OCI-M2 (cell line): Measurements from ENCODE around the gene BRS3.
"Not testable (repeated sequence)": the region's sequence is repeated elsewhere in the genome, so short reads cannot be mapped to it uniquely, and the experiment has no call there.

Experiments used
- DNase-seq: peaks from one replicate; lab custom pipeline; 2025; ENCODE audit not compliant: unreplicated experiment; lab: John Stamatoyannopoulos, UW

Gene BRS3

DNA sequence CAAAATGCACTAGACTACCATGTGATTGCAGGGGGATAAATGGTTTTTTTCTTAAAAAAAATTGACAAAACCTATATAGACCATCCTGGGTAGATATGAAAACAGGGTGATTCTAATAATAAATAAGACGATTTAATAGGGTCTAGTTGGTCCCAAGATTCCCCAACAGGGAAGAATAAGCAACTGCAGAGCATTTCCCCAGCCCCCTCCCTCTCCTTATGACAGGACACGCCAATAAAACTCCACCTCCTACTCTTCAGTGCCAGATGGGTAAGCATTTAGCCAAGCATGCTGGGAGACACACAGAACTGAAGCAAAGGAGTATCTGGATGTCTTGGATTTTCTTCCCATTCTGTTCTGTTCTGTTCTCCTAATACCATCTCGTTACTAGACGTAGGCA lies at the start of gene BRS3:
Gene BRS3, plus strand, starts transcription at position 301 of the 400 bp plus-strand sequence. CDS start 168 bp downstream, outside the sequence.
- DNase-seq = no peak

GRCh38 chrX:136438192-136438591 lies 49.6 kb upstream of the BRS3 start:
- no peak for DNase-seq

- DNase-seq = not testable (repeated sequence)
These were observed 42.1 kb upstream of the BRS3 start for GRCh38 chrX:136445674-136446073.

- DNase-seq = no peak
These were observed 41.5 kb upstream of the BRS3 start for GRCh38 chrX:136446208-136446607.

DNA sequence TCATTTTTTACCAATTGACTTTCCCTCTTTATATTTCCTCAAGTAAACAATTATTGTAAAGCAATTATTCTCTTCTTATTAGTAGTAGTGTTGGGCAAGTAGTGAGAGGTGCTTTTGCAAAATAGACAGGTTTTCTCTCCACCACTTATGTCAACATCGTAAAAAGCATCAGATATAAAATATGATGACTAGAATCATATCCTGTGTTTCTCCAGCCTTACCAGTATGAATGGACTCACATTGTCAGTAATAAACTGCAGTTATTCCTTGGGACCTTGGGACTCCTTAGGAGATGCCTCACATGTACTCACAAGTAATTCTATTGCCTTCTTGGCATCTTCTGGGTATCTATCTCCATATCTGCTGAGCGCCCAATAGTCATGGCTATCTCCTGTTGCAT lies 40.4 kb upstream of the BRS3 start:
- DNase-seq = no peak

DNA sequence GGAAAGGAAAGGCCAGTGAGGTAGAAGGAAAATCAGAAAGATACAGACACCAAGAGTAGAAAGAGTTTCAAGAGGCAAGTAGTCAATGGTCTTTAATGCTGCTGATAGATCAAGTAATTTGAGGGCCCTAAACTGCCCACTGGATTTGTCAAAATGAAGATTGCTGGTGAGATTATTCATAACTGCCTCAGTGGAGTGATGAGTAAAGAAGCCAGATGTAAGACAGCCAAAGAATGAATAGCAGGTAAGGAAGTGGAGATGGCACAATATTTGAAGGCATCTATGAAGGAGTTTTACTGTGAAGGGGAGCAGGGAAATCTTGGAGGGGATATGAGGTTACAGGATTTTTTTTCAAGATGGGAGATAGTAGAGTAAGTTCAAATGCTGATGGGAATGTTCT lies 39.8 kb upstream of the BRS3 start:
- DNase-seq = no peak

GRCh38 chrX:136450050-136450830 lies 37.5 kb upstream of the BRS3 start:
- no peak for DNase-seq

DNA sequence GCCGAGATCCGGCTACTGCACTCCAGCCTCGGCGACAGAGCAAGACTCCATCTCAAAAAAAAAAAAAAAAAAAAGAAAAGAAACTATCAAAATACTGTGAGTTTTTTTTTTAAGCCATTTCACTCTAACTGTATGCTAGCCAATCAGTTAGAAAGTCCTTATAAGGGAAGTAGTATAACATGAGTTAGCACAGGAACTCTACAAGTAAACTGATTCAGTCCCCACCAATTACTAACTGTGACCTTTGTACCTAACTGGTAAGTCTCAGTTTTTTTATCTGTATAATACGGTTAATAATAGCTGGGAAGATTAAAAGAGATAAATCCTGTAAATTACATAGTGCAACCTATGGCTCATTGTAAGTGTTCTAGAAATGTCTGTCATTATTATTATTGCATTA lies 35.1 kb upstream of the BRS3 start:
- DNase-seq = no peak

GRCh38 chrX:136453114-136453513 lies 34.6 kb upstream of the BRS3 start:
- DNase-seq = no peak

DNA sequence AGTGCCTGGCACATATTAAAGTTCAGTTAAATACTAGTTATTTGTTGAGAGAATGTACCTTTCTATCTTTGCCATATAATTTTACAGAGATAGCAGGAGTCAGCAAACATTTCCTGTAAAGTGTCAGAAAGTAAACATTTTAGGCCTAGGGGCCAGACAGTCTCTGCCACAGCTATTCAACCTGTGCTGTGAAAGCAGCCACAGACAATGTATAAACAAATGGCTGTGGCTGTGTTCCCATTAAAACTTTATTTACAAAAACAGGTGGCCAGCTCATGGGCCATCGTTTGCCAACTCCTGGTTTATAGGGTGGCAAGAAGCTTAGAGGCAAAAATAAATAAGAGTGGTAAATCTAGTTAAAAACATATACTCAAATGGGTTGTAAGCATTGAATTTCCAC lies 34.0 kb upstream of the BRS3 start:
- DNase-seq = no peak

DNA sequence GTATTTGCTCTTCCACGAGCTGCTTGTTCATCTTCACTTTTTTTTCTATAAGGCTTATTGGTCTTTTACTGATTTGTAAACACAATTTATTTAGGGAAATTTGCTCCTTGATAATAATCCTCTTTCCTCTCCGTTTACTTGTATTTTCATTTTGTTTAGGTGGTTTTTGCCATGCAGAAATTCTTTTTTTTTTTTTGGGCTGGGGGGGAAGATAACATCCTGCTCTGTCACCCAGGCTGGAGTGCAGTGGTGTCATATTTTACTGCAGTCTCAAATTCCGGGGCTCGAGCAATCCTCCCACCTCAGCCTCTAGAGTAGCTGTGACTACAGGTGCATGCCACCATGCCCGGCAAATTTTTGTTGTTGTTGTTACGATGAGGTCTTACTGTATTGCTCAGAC lies 31.6 kb upstream of the BRS3 start:
- DNase-seq = no peak

DNA sequence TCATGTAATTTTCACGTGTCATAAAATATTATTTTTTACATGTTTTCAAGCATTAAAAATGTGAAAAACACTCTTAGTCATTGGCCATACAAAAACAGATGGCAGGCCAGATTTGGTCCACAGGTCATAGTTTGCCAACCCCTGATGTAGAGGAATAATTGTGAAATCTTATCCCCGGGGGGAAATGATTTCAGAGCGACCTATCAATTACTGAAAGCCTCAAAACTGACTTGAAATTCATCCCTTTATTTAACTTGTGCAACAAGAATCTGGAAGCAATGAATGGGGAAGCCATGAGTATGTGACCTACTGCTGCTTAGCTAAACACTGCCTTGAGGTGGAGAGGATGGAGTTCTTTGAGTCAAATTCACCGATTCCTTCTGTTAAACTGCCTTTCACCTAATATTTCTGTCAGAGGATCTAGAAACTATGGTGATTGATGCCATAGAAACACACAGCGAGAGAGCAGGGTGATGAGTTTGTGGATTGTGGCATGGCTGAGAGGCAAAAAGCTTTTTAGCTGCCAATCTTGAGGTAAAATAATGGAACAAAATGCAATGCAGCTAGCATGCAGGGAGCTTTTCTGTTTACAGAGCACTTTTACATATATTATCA lies 30.3 kb upstream of the BRS3 start:
- no peak for DNase-seq

- DNase-seq = no peak
These were observed 23.2 kb upstream of the BRS3 start for GRCh38 chrX:136464589-136464988.

- no peak for DNase-seq
These were observed 20.4 kb upstream of the BRS3 start for GRCh38 chrX:136467303-136467702.

- no peak for DNase-seq
These were observed 19.2 kb upstream of the BRS3 start for GRCh38 chrX:136468391-136469103.

GRCh38 chrX:136473663-136474062 lies 14.1 kb upstream of the BRS3 start:
- DNase-seq = no peak

GRCh38 chrX:136475236-136475635 lies 12.5 kb upstream of the BRS3 start:
- no peak for DNase-seq

- DNase-seq = no peak
These were observed 11.2 kb upstream of the BRS3 start for GRCh38 chrX:136476501-136476900.

DNA sequence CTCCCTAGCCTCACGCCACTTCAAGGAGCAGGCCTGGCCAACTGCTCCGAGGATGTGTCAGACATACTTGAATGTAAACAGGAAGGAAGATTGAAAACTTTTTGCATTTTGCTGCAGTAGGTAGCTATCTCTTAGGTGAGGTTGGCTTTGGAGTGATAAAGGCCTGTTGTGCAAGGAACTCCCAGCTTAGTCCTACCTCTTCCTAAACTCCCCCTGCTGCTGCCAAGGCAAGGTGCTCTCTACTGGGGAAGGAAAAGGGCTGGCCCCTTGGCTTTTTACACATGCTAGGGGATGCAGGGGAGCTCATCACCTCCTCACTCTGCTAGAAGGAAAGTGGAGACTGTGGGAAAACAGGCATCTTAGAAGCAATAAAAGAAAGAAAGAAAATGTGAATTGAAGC lies 10.7 kb upstream of the BRS3 start:
- no peak for DNase-seq

DNA sequence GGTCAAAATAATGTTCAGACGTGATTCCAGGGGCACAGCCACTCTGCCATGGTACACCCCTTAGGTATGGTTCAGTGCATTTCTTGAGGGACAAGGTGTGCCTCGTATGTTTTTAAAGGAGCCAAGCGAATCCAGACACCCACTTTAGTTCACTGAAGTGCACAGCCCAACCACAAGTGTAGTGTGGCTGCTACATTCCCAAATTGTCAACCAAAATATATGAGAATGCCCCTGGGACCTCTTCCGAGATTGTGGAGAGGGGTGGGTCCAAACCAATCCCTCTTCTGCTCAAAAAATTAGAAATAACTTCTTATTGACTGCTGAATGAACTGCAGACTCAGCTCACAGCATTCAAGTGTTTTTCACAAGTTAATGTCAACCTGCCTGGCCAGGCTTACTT lies 7.4 kb upstream of the BRS3 start:
- DNase-seq = no peak

GRCh38 chrX:136488706-136489105 lies 959 bp downstream of the BRS3 start:
- no peak for DNase-seq

DNA sequence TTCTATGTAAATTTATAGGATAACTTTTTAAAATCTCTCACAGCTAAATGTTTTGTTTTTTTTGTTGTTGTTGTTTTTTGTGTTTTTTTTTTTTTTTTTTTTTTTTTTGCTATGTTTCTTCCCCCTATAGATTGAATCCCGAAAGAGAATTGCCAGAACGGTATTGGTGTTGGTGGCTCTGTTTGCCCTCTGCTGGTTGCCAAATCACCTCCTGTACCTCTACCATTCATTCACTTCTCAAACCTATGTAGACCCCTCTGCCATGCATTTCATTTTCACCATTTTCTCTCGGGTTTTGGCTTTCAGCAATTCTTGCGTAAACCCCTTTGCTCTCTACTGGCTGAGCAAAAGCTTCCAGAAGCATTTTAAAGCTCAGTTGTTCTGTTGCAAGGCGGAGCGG lies 4.1 kb downstream of the BRS3 start:
- DNase-seq = no peak
